ENCODE results near the gene RRBP1. TPM values are rescaled to one million over a fixed set of nuclear protein-coding genes. Genes with fewer than 3 reads are reported as not detected.
A peak's percentile ranks its signal among the peaks of the same experiment; 100 is the strongest.

Gene RRBP1
- total and polyA plus RNA-seq, 2 experiments from 2014 or later = 193 to 242 TPM

DNA sequence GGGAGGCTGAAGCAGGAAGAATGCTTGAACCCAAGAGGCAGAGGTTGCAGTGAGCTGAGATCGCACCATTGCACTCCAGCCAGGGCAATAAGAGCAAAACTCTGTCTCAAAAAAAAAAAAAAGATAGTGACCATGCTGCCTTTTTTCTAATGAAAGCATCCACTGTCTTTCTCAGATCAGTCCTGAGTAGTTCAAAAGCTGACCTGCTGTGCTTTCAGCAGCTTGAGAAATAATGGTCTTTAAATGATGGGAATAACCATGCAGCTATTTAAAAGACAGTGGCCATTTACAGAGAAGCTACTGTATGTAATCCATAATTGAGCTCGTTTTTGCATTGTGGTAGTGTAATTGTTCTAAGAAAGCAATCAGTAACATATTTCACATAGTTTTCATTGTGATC lies 76.0 kb downstream of the RRBP1 start:
- no peaks in the 10 kb centered on the region for H3K9me2 ChIP-seq (replicated peaks; ENCODE audit: insufficient read depth)
- H4K20me1 ChIP-seq (ENCODE audit: insufficient read depth, poor library complexity, severe bottlenecking) = peaks cover 20% of the 10 kb centered on the region
- H3K4me2 ChIP-seq = no peak overlapping the region
- H3K27ac ChIP-seq = peak overlapping the region; percentile 22
- no peak overlapping the region for H2AFZ ChIP-seq
- no peak overlapping the region for H3K4me3 ChIP-seq
- WGBS (ENCODE audit: low lambda C conversion rate, missing lambda C conversion rate) = 84% methylated on average over 2 of the region's 2 CpGs
- H3K36me3 ChIP-seq (replicated peaks; ENCODE audit: insufficient read depth, low read depth) = no peaks in the 10 kb centered on the region
- no peak for DNase-seq (ENCODE audit: low spot score)
- H3K4me1 ChIP-seq (ENCODE audit: insufficient read depth) = peaks cover 29% of the 10 kb centered on the region
- no peaks in the 10 kb centered on the region for H3K9me3 ChIP-seq (ENCODE audit: low read depth)
- H3K27me3 ChIP-seq = no peaks in the 10 kb centered on the region
- no peak for TF ChIP-seq EZH2 (IDR thresholded peaks at IDR 0.05; ENCODE audit: borderline replicate concordance)
- TF ChIP-seq, protein P1, sequence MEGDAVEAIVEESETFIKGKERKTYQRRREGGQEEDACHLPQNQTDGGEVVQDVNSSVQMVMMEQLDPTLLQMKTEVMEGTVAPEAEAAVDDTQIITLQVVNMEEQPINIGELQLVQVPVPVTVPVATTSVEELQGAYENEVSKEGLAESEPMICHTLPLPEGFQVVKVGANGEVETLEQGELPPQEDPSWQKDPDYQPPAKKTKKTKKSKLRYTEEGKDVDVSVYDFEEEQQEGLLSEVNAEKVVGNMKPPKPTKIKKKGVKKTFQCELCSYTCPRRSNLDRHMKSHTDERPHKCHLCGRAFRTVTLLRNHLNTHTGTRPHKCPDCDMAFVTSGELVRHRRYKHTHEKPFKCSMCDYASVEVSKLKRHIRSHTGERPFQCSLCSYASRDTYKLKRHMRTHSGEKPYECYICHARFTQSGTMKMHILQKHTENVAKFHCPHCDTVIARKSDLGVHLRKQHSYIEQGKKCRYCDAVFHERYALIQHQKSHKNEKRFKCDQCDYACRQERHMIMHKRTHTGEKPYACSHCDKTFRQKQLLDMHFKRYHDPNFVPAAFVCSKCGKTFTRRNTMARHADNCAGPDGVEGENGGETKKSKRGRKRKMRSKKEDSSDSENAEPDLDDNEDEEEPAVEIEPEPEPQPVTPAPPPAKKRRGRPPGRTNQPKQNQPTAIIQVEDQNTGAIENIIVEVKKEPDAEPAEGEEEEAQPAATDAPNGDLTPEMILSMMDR (IDR thresholded peaks at IDR 0.05; ENCODE audit: poor library complexity) = no peak
- no peak for TF ChIP-seq EZH2phosphoT487 (IDR thresholded peaks at IDR 0.05; ENCODE audit: low read depth, severe bottlenecking, unreplicated experiment)
- peaks cover 48% of the 10 kb centered on the region for H3K79me2 ChIP-seq

- no peaks in the 10 kb centered on the region for H3K27me3 ChIP-seq
- H4K20me1 ChIP-seq (ENCODE audit: insufficient read depth, poor library complexity, severe bottlenecking) = peaks cover 23% of the 10 kb centered on the region
- H3K27ac ChIP-seq = peak overlapping the region; percentile 22
- H3K4me3 ChIP-seq = no peak overlapping the region
- TF ChIP-seq, protein P1 (IDR thresholded peaks at IDR 0.05; ENCODE audit: poor library complexity) = no peak
- TF ChIP-seq EZH2phosphoT487 (IDR thresholded peaks at IDR 0.05; ENCODE audit: low read depth, severe bottlenecking, unreplicated experiment) (no peak), EZH2 (IDR thresholded peaks at IDR 0.05; ENCODE audit: borderline replicate concordance) (no peak)
- H3K4me2 ChIP-seq = no peak overlapping the region
- 72% methylated on average over 5 of the region's 5 CpGs for WGBS (ENCODE audit: low lambda C conversion rate, missing lambda C conversion rate)
- no peaks in the 10 kb centered on the region for H3K9me3 ChIP-seq (ENCODE audit: low read depth)
- no peaks in the 10 kb centered on the region for H3K36me3 ChIP-seq (replicated peaks; ENCODE audit: insufficient read depth, low read depth)
- H3K79me2 ChIP-seq = peaks cover 56% of the 10 kb centered on the region
- peaks cover 29% of the 10 kb centered on the region for H3K4me1 ChIP-seq (ENCODE audit: insufficient read depth)
- H3K9me2 ChIP-seq (replicated peaks; ENCODE audit: insufficient read depth) = no peaks in the 10 kb centered on the region
- DNase-seq (ENCODE audit: low spot score) = no peak
- no peak overlapping the region for H2AFZ ChIP-seq
Observed at GRCh38 chr20:17605131-17605660, 76.8 kb downstream of the RRBP1 start.

- WGBS (ENCODE audit: low lambda C conversion rate, missing lambda C conversion rate) = 100% methylated on average over 4 of the region's 4 CpGs
- no peak overlapping the region for H3K4me3 ChIP-seq
- no peak for DNase-seq (ENCODE audit: low spot score)
- no peaks in the 10 kb centered on the region for H3K9me2 ChIP-seq (replicated peaks; ENCODE audit: insufficient read depth)
- H3K27ac ChIP-seq = peak overlapping the region; percentile 23
- no peaks in the 10 kb centered on the region for H3K36me3 ChIP-seq (replicated peaks; ENCODE audit: insufficient read depth, low read depth)
- peaks cover 39% of the 10 kb centered on the region for H4K20me1 ChIP-seq (ENCODE audit: insufficient read depth, poor library complexity, severe bottlenecking)
- TF ChIP-seq EZH2phosphoT487 (IDR thresholded peaks at IDR 0.05; ENCODE audit: low read depth, severe bottlenecking, unreplicated experiment) = no peak
- TF ChIP-seq, protein P1 (IDR thresholded peaks at IDR 0.05; ENCODE audit: poor library complexity) = no peak
- TF ChIP-seq EZH2 (IDR thresholded peaks at IDR 0.05; ENCODE audit: borderline replicate concordance) = no peak
- H3K79me2 ChIP-seq = peaks cover 76% of the 10 kb centered on the region
- H3K4me2 ChIP-seq = no peak overlapping the region
- no peak overlapping the region for H2AFZ ChIP-seq
- no peaks in the 10 kb centered on the region for H3K27me3 ChIP-seq
- peaks cover 29% of the 10 kb centered on the region for H3K4me1 ChIP-seq (ENCODE audit: insufficient read depth)
- no peaks in the 10 kb centered on the region for H3K9me3 ChIP-seq (ENCODE audit: low read depth)
Observed at GRCh38 chr20:17602493-17602892, 79.5 kb downstream of the RRBP1 start.

All from hepatocyte (in vitro differentiated cells).